ENCODE data around the gene CENPP. TPM values are rescaled to one million over a fixed set of nuclear protein-coding genes. Genes with fewer than 3 reads are reported as not detected.

CENPP gene
- total RNA-seq, 1 experiment from 2014 or later, result 4.2 TPM

GRCh38 chr9:92385953-92386352, 60.2 kb downstream of the CENPP start:
- Mint-ChIP-seq H3K27me3 (ENCODE audit: insufficient read depth, unreplicated experiment) (no peaks in the 10 kb centered on the region), H3K4me1 (ENCODE audit: insufficient read depth, unreplicated experiment) (peaks cover 20% of the 10 kb centered on the region), H3K36me3 (ENCODE audit: insufficient read depth, unreplicated experiment) (peaks cover 5% of the 10 kb centered on the region), H3K4me3 (ENCODE audit: unreplicated experiment) (peak overlapping the region; percentile 1), H3K27ac (ENCODE audit: low read depth, unreplicated experiment) (peak overlapping the region; percentile 79), H3K9me3 (ENCODE audit: unreplicated experiment) (no peaks in the 10 kb centered on the region)
- TF ChIP-seq CTCF (IDR thresholded peaks at IDR 0.05; ENCODE audit: unreplicated experiment), result no peak
- intact Hi-C loops (cut with micrococcal nuclease), result no loop called here
- ChIA-PET POLR2A (interaction anchor here (0.8 to 3.9 kb wide), 21 partner anchors 9 to 284 kb away, joined by 3 to 35 read pairs (median 6); partner anchors contain the start of genes CENPP, IPPK and NOL8), CTCF (interaction anchor here (1.0 kb wide), 1 partner anchor 116 kb away, joined by 3 read pairs; no protein-coding TSS in a partner anchor)
- BruUV-seq (replicated peaks), result no TSS peak
- peak; percentile 84 for DNase-seq (ENCODE audit: unreplicated experiment)

GRCh38 chr9:92392690-92393089, 66.9 kb downstream of the CENPP start:
- H3K4me1 Mint-ChIP-seq (ENCODE audit: insufficient read depth, unreplicated experiment), result peaks cover 6% of the 10 kb centered on the region
- no peak overlapping the region for H3K27ac Mint-ChIP-seq (ENCODE audit: low read depth, unreplicated experiment)
- no peak overlapping the region for H3K4me3 Mint-ChIP-seq (ENCODE audit: unreplicated experiment)
- H3K27me3 Mint-ChIP-seq (ENCODE audit: insufficient read depth, unreplicated experiment), result no peaks in the 10 kb centered on the region
- CTCF ChIA-PET, result no interaction called here
- intact Hi-C loops (cut with micrococcal nuclease), result no loop called here
- DNase-seq (ENCODE audit: unreplicated experiment), result no peak
- no peak for TF ChIP-seq CTCF (IDR thresholded peaks at IDR 0.05; ENCODE audit: unreplicated experiment)
- no TSS peak for BruUV-seq (replicated peaks)
- peaks cover 2% of the 10 kb centered on the region for H3K9me3 Mint-ChIP-seq (ENCODE audit: unreplicated experiment)
- POLR2A ChIA-PET, result no interaction called here
- no peaks in the 10 kb centered on the region for H3K36me3 Mint-ChIP-seq (ENCODE audit: insufficient read depth, unreplicated experiment)

- ChIA-PET POLR2A (no interaction called here), CTCF (interaction anchor here (1.1 kb wide), 1 partner anchor 65 kb away, joined by 4 read pairs; no protein-coding TSS in a partner anchor)
- no TSS peak for BruUV-seq (replicated peaks)
- Mint-ChIP-seq H3K4me3 (ENCODE audit: unreplicated experiment) (peak overlapping the region; percentile 25), H3K9me3 (ENCODE audit: unreplicated experiment) (peaks cover 7% of the 10 kb centered on the region), H3K27ac (ENCODE audit: low read depth, unreplicated experiment) (peak overlapping the region; percentile 59), H3K36me3 (ENCODE audit: insufficient read depth, unreplicated experiment) (no peaks in the 10 kb centered on the region), H3K27me3 (ENCODE audit: insufficient read depth, unreplicated experiment) (no peaks in the 10 kb centered on the region), H3K4me1 (ENCODE audit: insufficient read depth, unreplicated experiment) (peaks cover 6% of the 10 kb centered on the region)
- intact Hi-C loops (cut with micrococcal nuclease), result no loop called here
- TF ChIP-seq CTCF (IDR thresholded peaks at IDR 0.05; ENCODE audit: unreplicated experiment), result no peak
- DNase-seq (ENCODE audit: unreplicated experiment), result no peak
These were observed 67.9 kb downstream of the CENPP start for GRCh38 chr9:92393686-92394085.

- H3K4me3 Mint-ChIP-seq (ENCODE audit: unreplicated experiment), result no peak overlapping the region
- BruUV-seq (replicated peaks), result no TSS peak
- intact Hi-C loops (cut with micrococcal nuclease), result no loop called here
- peaks cover 7% of the 10 kb centered on the region for H3K9me3 Mint-ChIP-seq (ENCODE audit: unreplicated experiment)
- H3K4me1 Mint-ChIP-seq (ENCODE audit: insufficient read depth, unreplicated experiment), result peaks cover 6% of the 10 kb centered on the region
- ChIA-PET POLR2A (interaction anchor here (0.9 to 1.1 kb wide), 2 partner anchors 10 to 27 kb away, joined by 3 to 4 read pairs; no protein-coding TSS in a partner anchor), CTCF (interaction anchor here (0.6 kb wide), 2 partner anchors 10 to 271 kb away, joined by 3 read pairs; no protein-coding TSS in a partner anchor)
- H3K27ac Mint-ChIP-seq (ENCODE audit: low read depth, unreplicated experiment), result no peak overlapping the region
- TF ChIP-seq CTCF (IDR thresholded peaks at IDR 0.05; ENCODE audit: unreplicated experiment), result no peak
- no peaks in the 10 kb centered on the region for H3K36me3 Mint-ChIP-seq (ENCODE audit: insufficient read depth, unreplicated experiment)
- no peak for DNase-seq (ENCODE audit: unreplicated experiment)
- H3K27me3 Mint-ChIP-seq (ENCODE audit: insufficient read depth, unreplicated experiment), result no peaks in the 10 kb centered on the region
These were observed 69.9 kb downstream of the CENPP start for GRCh38 chr9:92395617-92396016.

Measured in MCF 10A (cell line).